HepG2 (cell line): ENCODE measurements around the gene AZU1. TPM values are rescaled to one million over a fixed set of nuclear protein-coding genes. Genes with fewer than 3 reads are reported as not detected.
A peak's percentile ranks its signal among the peaks of the same experiment; 100 is the strongest.

ENCODE experiments used
- ATAC-seq: fragments of 200-7000 bp; cut with Tn5 transposase; 3 replicates; pipeline ENCODE4 v1.9.1; 2020; ENCODE audit warnings: mild to moderate bottlenecking, moderate library complexity
- BruUV-seq: library from RNA; stranded (reverse); fragments of 400-500 nt; replicated peaks from 2 replicates; lab custom pipeline; 2021; lab: Mats Ljungman, UMichigan
- CTCF ChIA-PET: fragments of 300-600 bp; formaldehyde crosslinking; extraction: SDS; loops from one replicate; lab custom pipeline; 2021; ENCODE audit warnings: low total read pairs, inconsistent platforms, low intra/inter-chr PET ratio; lab: Yijun Ruan, JAX
- POLR2A ChIA-PET: fragments of 350-600 bp; sonication (Branson Sonifier 250); formaldehyde crosslinking; loops from one replicate; lab custom pipeline; 2020; ENCODE audit warnings: antibody characterized with exemption, inconsistent platforms; lab: Yijun Ruan, JAX
- DNase-seq: peaks from one replicate; pipeline ENCODE4 v3.0.0-alpha.2; 2015; ENCODE audit warnings: low spot score
- FAIRE-seq: peaks from 3 replicates; lab custom pipeline; 2011; peaks lifted over from hg19 to GRCh38; lab: Jason Lieb, UNC
- H2AFZ ChIP-seq: one replicate; pipeline ENCODE4 v1.6.1; 2011; ENCODE audit warnings: low read length, inconsistent platforms
- H3K27ac ChIP-seq: fragments of 300-600 bp; 3 replicates; pipeline ENCODE4 v1.8.0; 2011; ENCODE audit warnings: mixed run types, mild to moderate bottlenecking, mixed read lengths, low read length, inconsistent platforms; ENCODE audit not compliant: insufficient read depth; ENCODE audit errors: extremely low read length
- H3K27me3 ChIP-seq, 2 experiments: fragments of 200-600 bp in 1 of 2; 2 replicates in 1 of 2; 3 replicates in 1 of 2; pipeline versions ENCODE4 v1.6.0 to v1.8.0; 2011; ENCODE audit warnings: low read length in 2 of 2, mild to moderate bottlenecking in 2 of 2, moderate library complexity in 2 of 2, inconsistent platforms in 1 of 2; ENCODE audit not compliant: insufficient read depth in 2 of 2, control insufficient read depth in 1 of 2
- H3K36me3 ChIP-seq, 2 experiments: fragments of 200-600 bp in 1 of 2; replicated peaks in 1 of 2; 2 replicates in 1 of 2; 3 replicates in 1 of 2; pipeline versions ENCODE4 v1.5.1 to v1.8.0; 2011; ENCODE audit warnings: low read length in 2 of 2, inconsistent platforms in 1 of 2; ENCODE audit not compliant: insufficient read depth in 2 of 2, control insufficient read depth in 1 of 2
- H3K4me1 ChIP-seq: 2 replicates; pipeline ENCODE4 v1.5.1; 2012; ENCODE audit warnings: low read length, inconsistent platforms; ENCODE audit not compliant: insufficient read depth
- H3K4me2 ChIP-seq: 2 replicates; pipeline ENCODE4 v1.6.0; 2011; ENCODE audit warnings: low read depth, low read length, inconsistent platforms
- H3K4me3 ChIP-seq, 3 experiments: fragments of 200-600 bp in 1 of 3; sonication (generic), shearing (Covaris generic) in 1 of 3; replicated peaks in 1 of 3; 2 replicates each; pipeline ENCODE4 v1.5.1; 2011 to 2016; ENCODE audit warnings: low read length in 3 of 3, inconsistent platforms in 2 of 3, low read depth in 2 of 3, mild to moderate bottlenecking in 2 of 3, control low read depth in 1 of 3, mixed read lengths in 1 of 3; ENCODE audit not compliant: insufficient read depth in 1 of 3
- H3K79me2 ChIP-seq: one replicate; pipeline ENCODE4 v1.6.1; 2011; ENCODE audit warnings: low read length, inconsistent platforms; ENCODE audit not compliant: insufficient read depth
- H3K9ac ChIP-seq: 2 replicates; pipeline ENCODE4 v1.6.0; 2011; ENCODE audit warnings: mild to moderate bottlenecking, low read depth, low read length, inconsistent platforms; ENCODE audit not compliant: insufficient read depth
- H3K9me3 ChIP-seq: 2 replicates; pipeline ENCODE4 v1.5.1; 2012; ENCODE audit warnings: mild to moderate bottlenecking, low read length
- H4K20me1 ChIP-seq: 2 replicates; pipeline ENCODE4 v1.6.0; 2011; ENCODE audit warnings: inconsistent platforms, mild to moderate bottlenecking, low read length, moderate library complexity; ENCODE audit not compliant: insufficient read depth
- AGO1 ChIP-seq: fragments of 200-400 bp; formaldehyde crosslinking; IDR thresholded peaks from 2 replicates; pipeline ENCODE4 v1.6.1; 2017; ENCODE audit warnings: mild to moderate bottlenecking, low read depth, low read length, moderate library complexity; ENCODE audit not compliant: poor library complexity, severe bottlenecking
- CEBPG ChIP-seq: IDR thresholded peaks from 2 replicates; pipeline ENCODE4 v1.6.1; 2016
- FOXO4 ChIP-seq: sonication (generic); formaldehyde crosslinking; conservative IDR thresholded peaks from 2 replicates; pipeline ENCODE4 v1.8.1; 2023; ENCODE audit warnings: missing genetic modification reagents
- MEF2D ChIP-seq: sonication (generic); formaldehyde crosslinking; IDR thresholded peaks from 2 replicates; pipeline ENCODE4 v1.5.1; 2020; ENCODE audit warnings: mild to moderate bottlenecking, missing genetic modification reagents
- MTF2 ChIP-seq: sonication (generic); formaldehyde crosslinking; IDR thresholded peaks from 2 replicates; pipeline ENCODE4 v1.5.0; 2020; ENCODE audit warnings: missing genetic modification reagents, borderline replicate concordance
- PHF8 ChIP-seq: sonication (generic); formaldehyde crosslinking; IDR thresholded peaks from 2 replicates; pipeline ENCODE4 v1.5.0; 2020; ENCODE audit warnings: missing genetic modification reagents
- RBM22 ChIP-seq: fragments of 200-400 bp; formaldehyde crosslinking; optimal IDR thresholded peaks from 2 replicates; pipeline ENCODE3; 2017; ENCODE audit warnings: mild to moderate bottlenecking, low read length, moderate library complexity
- RBM39 ChIP-seq: fragments of 200-400 bp; formaldehyde crosslinking; IDR thresholded peaks from one replicate; pipeline ENCODE4 v1.6.1; 2018; ENCODE audit warnings: antibody characterized with exemption, mild to moderate bottlenecking, low read depth, low read length; ENCODE audit not compliant: poor library complexity, severe bottlenecking
- REXO4 ChIP-seq: sonication (generic); formaldehyde crosslinking; IDR thresholded peaks from 2 replicates; pipeline ENCODE4 v1.8.0; 2022; ENCODE audit warnings: missing genetic modification reagents, mild to moderate bottlenecking, borderline replicate concordance
- SMYD3 ChIP-seq: sonication (generic); formaldehyde crosslinking; IDR thresholded peaks from 2 replicates; pipeline ENCODE4 v1.8.1; 2023; ENCODE audit warnings: mild to moderate bottlenecking, missing genetic modification reagents
- ZBTB49 ChIP-seq: sonication (generic); formaldehyde crosslinking; IDR thresholded peaks from 2 replicates; pipeline ENCODE4 v1.4.0; 2020; ENCODE audit warnings: missing genetic modification reagents, borderline replicate concordance
- ZFP41 ChIP-seq: sonication (generic); formaldehyde crosslinking; IDR thresholded peaks from 2 replicates; pipeline ENCODE4 v1.4.0; 2020; ENCODE audit warnings: mild to moderate bottlenecking, missing genetic modification reagents, borderline replicate concordance
- ZNF33A ChIP-seq: sonication (generic); formaldehyde crosslinking; IDR thresholded peaks from 2 replicates; pipeline ENCODE4 v1.5.1; 2020; ENCODE audit warnings: missing genetic modification reagents, mild to moderate bottlenecking, moderate library complexity, borderline replicate concordance
- ZNF75D ChIP-seq: sonication (generic); formaldehyde crosslinking; IDR thresholded peaks from 2 replicates; pipeline ENCODE4 v1.8.1; 2023; ENCODE audit warnings: missing genetic modification reagents, mild to moderate bottlenecking, borderline replicate concordance
- ZSCAN22 ChIP-seq: sonication (generic); formaldehyde crosslinking; IDR thresholded peaks from 2 replicates; pipeline ENCODE4 v1.4.0; 2020; ENCODE audit warnings: mild to moderate bottlenecking, missing genetic modification reagents
- ZSCAN25 ChIP-seq: sonication (generic); formaldehyde crosslinking; IDR thresholded peaks from 2 replicates; pipeline ENCODE4 v1.8.0; 2022; ENCODE audit warnings: mild to moderate bottlenecking, missing genetic modification reagents
- WGBS: methylation state at CpG from one replicate; pipeline ENCODE4 v1.1.6; 2017; ENCODE audit warnings: low lambda C conversion rate; 5-methylcytosine and 5-hydroxymethylcytosine counted together
- in situ Hi-C: cut with HindIII; loops from 2 replicates; pipeline ENCODE4 v1.10.0; 2017; ENCODE audit warnings: low pct_unique_long_range_greater_than_20kb; ENCODE audit not compliant: extremely low pct_ligation_motif_present
- intact Hi-C: fragments of 100-400 bp; cut with micrococcal nuclease; formaldehyde crosslinking; loops from one replicate; pipeline ENCODE4 v1.10.0; 2022; ENCODE audit not compliant: unreplicated experiment
- polyA plus RNA-seq, 8 experiments: library from polyadenylated mRNA; depleted of rRNA in 3 of 8; stranded (reverse) in 7 of 8; unstranded in 1 of 8; fragments of >200 nt; fragmentation: Illumina TruSeq in 4 of 8; extraction: Trizol in 4 of 8; gene quantifications; 2 replicates each; pipeline versions ENCODE4 v1.2.1 to v1.2.3, GENCODE V29; 2011 to 2016; ENCODE audit warnings: low read depth in 4 of 8, missing spikeins in 1 of 8, mixed read lengths in 1 of 8; ENCODE audit not compliant: insufficient read depth in 1 of 8
- total RNA-seq, 5 experiments: library from RNA; depleted of rRNA; stranded (reverse); fragments of >200 nt; fragmentation: Illumina TruSeq; extraction: Trizol; gene quantifications; 2 replicates each; pipeline ENCODE4 v1.2.3, GENCODE V29; 2016; ENCODE audit warnings: low read depth in 1 of 5

The AZU1 gene
- total and polyA plus RNA-seq, 2 of the 13 experiments (the other 11 are each of a cell fraction or from before 2014, with no cell fraction given): not detected

- TF ChIP-seq FOXO4 (CRISPR knock-in tag): 0 out of 2 replicates have a peak, but pooled peaks have one; percentile 82
- TF ChIP-seq ZNF33A (CRISPR knock-in tag): 0 out of 2 replicates have a peak, but pooled peaks have one; percentile 33
- TF ChIP-seq AGO1: peak; percentile 4
- no peak for TF ChIP-seq ZNF75D (CRISPR knock-in tag)
Measured at GRCh38 chr19:795691-796581, 31.7 kb upstream of the AZU1 start (continued).

- intact Hi-C loops: no loop called here
- H2AFZ ChIP-seq: no peak within 1 kb of the TSS
- peak; percentile 73 for TF ChIP-seq MEF2D
- TF ChIP-seq CEBPG (CRISPR knock-in tag): 0 out of 2 replicates have a peak, but pooled peaks have one; percentile 6
- no peak for TF ChIP-seq REXO4 (CRISPR knock-in tag)
- no peak for TF ChIP-seq MTF2 (CRISPR knock-in tag)
- TF ChIP-seq ZSCAN25 (CRISPR knock-in tag): peak; percentile 71; the same call in 1 of the 2 replicates
- TF ChIP-seq RBM39: peak; percentile 73
- no peak for TF ChIP-seq ZBTB49 (CRISPR knock-in tag)
- no peak for TF ChIP-seq RBM22
- peak; percentile 74; the same call in 1 of the 2 replicates for TF ChIP-seq SMYD3 (CRISPR knock-in tag)
- TF ChIP-seq ZSCAN22: no peak
- peak; percentile 81 for TF ChIP-seq PHF8 (CRISPR knock-in tag)
- no peak; the same call in 1 of the 2 replicates for TF ChIP-seq ZFP41 (CRISPR knock-in tag)
Measured at GRCh38 chr19:796692-797527, 30.7 kb upstream of the AZU1 start, which contains the start of gene PTBP1. Gene PTBP1 (plus strand): TSS chr19:797452. CDS start chr19:797498, 46 bp downstream.

More at GRCh38 chr19:796692-797527, 30.7 kb upstream of the AZU1 start, which contains the start of gene PTBP1:
- H3K27me3 ChIP-seq: no peaks in the 10 kb centered on the region; a peak in 1 of 5 replicates
- H3K4me1 ChIP-seq: peaks cover 69% of the 10 kb centered on the region
- FAIRE-seq (peak; percentile 99), ATAC-seq (peak; percentile 66), DNase-seq (peak; percentile 99)
- peak within 1 kb of the TSS; percentile 99 for H3K9ac ChIP-seq
- ChIA-PET POLR2A (interaction anchor here (0.6 to 1.9 kb wide), 7 partner anchors 13 to 229 kb away, joined by 3 to 10 read pairs (median 6); partner anchors contain the start of genes CNN2, PRTN3 and WDR18), CTCF (no interaction called here)
- H3K79me2 ChIP-seq: peaks cover 40% of the 10 kb centered on the region
- H3K27ac ChIP-seq: peak within 1 kb of the TSS; percentile 97
- H3K9me3 ChIP-seq: no peaks in the 10 kb centered on the region
- no TSS peak for BruUV-seq
- peaks cover 38% of the 10 kb centered on the region for H4K20me1 ChIP-seq
- in situ Hi-C loops: no loop called here
- peaks cover 10 to 19% of the 10 kb centered on the region in 2 experiments; a peak in 4 of 5 replicates for H3K36me3 ChIP-seq
- H3K4me2 ChIP-seq: peak within 1 kb of the TSS; percentile 89
- 2% methylated on average over 26 of the region's 83 CpGs for WGBS
- peak within 1 kb of the TSS; percentile 85 to 96 (median 96) for H3K4me3 ChIP-seq
